Prostate gland (tissue), 2 donors: ENCODE data around the gene AGPAT4.

Source experiments
- CTCF ChIP-seq, 4 experiments: fragments of 200-600 bp in 2 of 4; fragments of 450-650 bp in 2 of 4; sonication (generic) in 2 of 4; IDR thresholded peaks; 1 replicate in 3 of 4; 2 replicates in 1 of 4; pipeline ENCODE4 v1.5.1; 2016 to 2019; ENCODE audit warnings: antibody characterized with exemption in 4 of 4, mild to moderate bottlenecking in 2 of 4, moderate library complexity in 2 of 4
- POLR2A ChIP-seq: fragments of 450-650 bp; IDR thresholded peaks from one replicate; pipeline ENCODE4 v1.6.1; 2016; ENCODE audit warnings: antibody characterized with exemption, mild to moderate bottlenecking
- POLR2AphosphoS5 ChIP-seq: sonication (generic); formaldehyde crosslinking; IDR thresholded peaks from one replicate; pipeline ENCODE4 v1.6.1; 2017; ENCODE audit warnings: antibody characterized with exemption

- TF ChIP-seq CTCF (IDR thresholded peaks at IDR 0.05) (no peak), POLR2AphosphoS5 (no peak), POLR2A (no peak)
Observed at GRCh38 chr6:161274488-161274858, 612 bp upstream of the AGPAT4 start.
